GM12892 (cell line): ENCODE results near the gene MCC.

Experiments used
- POLR2A ChIP-seq: IDR thresholded peaks from 2 replicates; pipeline ENCODE4 v1.6.1; 2011; ENCODE audit warnings: low read depth, low read length, control low read depth
- POLR2AphosphoS5 ChIP-seq: IDR thresholded peaks from 2 replicates; pipeline ENCODE4 v1.6.1; 2011; ENCODE audit warnings: low read depth, low read length, control low read depth

DNA sequence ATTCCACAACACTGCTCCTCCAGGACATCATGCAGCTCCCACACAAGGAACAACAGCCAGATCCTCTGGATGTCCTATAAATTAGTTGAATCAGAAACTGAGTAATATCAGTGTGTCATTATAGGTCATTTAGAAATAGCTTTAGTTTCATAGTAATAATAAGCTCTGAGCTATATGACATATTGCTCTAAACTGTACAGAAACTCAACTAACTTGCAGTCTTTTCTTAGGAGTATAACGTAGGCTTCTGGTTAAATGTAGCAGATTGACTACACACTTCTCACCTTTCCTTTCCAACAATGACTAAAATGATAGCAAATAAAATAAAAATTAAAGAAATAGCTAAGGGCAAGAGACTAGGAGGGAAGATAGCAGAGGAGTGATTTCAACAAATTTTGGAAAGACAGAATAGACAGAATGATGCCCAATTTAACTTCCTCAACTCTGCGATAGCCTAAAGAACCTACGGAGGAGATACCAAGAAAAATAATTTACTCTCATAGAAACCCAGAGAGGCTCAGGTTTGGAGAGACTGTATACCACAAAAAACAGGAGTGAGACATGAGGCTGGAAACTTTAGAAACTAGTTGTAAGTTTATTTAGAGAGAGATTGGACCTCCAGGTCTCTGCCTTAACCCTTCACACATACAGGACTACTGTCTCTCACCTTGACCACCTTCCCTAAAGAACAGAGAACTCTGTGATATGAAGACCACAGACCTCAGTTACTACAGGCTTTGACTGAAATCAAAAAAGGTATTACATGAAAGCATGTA, 247.1 kb downstream of the MCC start:
- no peak for TF ChIP-seq POLR2A
- no peak for TF ChIP-seq POLR2AphosphoS5
